ENCODE results near the gene SPATA2L.
"Not testable (repeated sequence)": the region's sequence is repeated elsewhere in the genome, so short reads cannot be mapped to it uniquely, and the experiment has no call there.

The SPATA2L gene

DNA sequence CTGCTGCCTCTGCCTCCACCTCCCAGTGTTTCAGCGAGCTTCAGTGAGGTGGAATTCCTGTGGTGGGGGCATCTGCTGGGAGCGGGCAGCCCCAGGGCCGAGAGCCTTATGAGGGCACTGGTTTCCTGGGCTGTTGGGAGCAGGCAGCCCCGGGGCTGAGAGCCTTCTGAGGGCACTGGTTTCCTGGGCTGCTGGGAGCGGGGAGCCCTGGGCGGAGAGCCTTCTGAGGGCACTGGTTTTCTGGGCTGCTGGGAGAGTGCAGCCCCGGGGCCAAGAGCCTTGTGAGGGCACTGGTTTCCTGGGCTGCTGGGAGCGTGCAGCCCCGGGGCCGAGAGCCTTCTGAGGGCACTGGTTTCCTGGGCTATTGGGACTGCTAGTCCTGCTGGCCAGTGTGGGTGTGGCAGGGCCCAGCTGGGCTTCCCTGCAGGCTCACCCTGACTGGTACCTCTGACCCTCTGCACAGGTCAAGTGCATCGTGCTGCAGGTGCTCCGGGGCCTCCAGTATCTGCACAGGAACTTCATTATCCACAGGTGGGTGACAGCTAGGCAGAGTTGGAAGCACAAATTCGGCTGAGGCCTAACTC lies 9.4 kb downstream of the SPATA2L start:
- H3K27ac ChIP-seq: no peak overlapping the region
- peaks cover 7 to 8% of the 10 kb centered on the region in 2 experiments for H3K4me1 ChIP-seq (ENCODE audit: control insufficient read depth in 1 of 2, insufficient read depth in 1 of 2, low read depth in 1 of 2, low read length in 1 of 2)
- TF ChIP-seq, protein P1, sequence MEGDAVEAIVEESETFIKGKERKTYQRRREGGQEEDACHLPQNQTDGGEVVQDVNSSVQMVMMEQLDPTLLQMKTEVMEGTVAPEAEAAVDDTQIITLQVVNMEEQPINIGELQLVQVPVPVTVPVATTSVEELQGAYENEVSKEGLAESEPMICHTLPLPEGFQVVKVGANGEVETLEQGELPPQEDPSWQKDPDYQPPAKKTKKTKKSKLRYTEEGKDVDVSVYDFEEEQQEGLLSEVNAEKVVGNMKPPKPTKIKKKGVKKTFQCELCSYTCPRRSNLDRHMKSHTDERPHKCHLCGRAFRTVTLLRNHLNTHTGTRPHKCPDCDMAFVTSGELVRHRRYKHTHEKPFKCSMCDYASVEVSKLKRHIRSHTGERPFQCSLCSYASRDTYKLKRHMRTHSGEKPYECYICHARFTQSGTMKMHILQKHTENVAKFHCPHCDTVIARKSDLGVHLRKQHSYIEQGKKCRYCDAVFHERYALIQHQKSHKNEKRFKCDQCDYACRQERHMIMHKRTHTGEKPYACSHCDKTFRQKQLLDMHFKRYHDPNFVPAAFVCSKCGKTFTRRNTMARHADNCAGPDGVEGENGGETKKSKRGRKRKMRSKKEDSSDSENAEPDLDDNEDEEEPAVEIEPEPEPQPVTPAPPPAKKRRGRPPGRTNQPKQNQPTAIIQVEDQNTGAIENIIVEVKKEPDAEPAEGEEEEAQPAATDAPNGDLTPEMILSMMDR (IDR thresholded peaks at IDR 0.05): no peak

DNA sequence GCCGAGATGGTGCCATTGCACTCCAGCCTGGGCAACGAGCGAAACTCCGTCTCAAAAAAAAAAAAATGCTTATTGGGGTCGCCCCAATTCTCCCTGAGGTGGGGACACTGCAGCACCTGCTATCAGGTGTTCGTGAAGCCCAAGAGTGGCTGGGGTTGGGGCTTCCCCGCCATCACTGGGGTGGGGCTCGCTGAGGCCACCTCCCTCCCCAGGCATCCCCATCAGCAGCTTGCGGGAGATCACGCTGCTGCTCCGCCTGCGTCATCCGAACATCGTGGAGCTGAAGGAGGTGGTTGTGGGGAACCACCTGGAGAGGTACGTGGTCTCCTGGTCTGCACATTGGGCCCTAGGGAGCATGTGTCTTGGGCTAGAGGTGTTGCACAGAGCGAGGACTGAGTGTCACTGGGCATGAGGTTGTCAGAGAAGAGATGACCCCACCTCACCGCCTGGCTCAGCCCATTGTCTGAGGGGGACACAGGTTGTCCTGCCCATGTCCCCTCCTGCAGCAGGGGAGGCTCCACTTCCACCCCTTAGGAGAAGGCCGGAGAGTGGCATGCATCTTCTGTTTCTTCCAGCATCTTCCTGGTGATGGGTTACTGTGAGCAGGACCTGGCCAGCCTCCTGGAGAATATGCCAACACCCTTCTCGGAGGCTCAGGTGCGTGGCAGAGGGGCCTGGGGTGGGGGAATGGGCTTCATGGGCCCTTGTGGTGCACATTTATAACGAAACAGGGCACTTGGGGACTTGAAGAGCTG lies 10.1 kb downstream of the SPATA2L start:
- no peak overlapping the region for H3K4me3 ChIP-seq (ENCODE audit: low read depth in 1 of 2, low read length in 1 of 2)
- H3K9me3 ChIP-seq: no peaks in the 10 kb centered on the region
- peaks cover 8 to 10% of the 10 kb centered on the region in 2 experiments for H3K4me1 ChIP-seq (ENCODE audit: control insufficient read depth in 1 of 2, insufficient read depth in 1 of 2, low read depth in 1 of 2, low read length in 1 of 2)
- no peaks in the 10 kb centered on the region for H3K27me3 ChIP-seq
- H3K36me3 ChIP-seq: peaks cover 26% of the 10 kb centered on the region
- no peak overlapping the region for H3K27ac ChIP-seq
- TF ChIP-seq, protein P1 (IDR thresholded peaks at IDR 0.05): no peak

More for the DNA sequence above, 9.4 kb downstream of the SPATA2L start:
- no peaks in the 10 kb centered on the region for H3K27me3 ChIP-seq
- H3K9me3 ChIP-seq: no peaks in the 10 kb centered on the region
- peaks cover 31% of the 10 kb centered on the region for H3K36me3 ChIP-seq
- no peak overlapping the region for H3K4me3 ChIP-seq (ENCODE audit: low read depth in 1 of 2, low read length in 1 of 2)

DNA sequence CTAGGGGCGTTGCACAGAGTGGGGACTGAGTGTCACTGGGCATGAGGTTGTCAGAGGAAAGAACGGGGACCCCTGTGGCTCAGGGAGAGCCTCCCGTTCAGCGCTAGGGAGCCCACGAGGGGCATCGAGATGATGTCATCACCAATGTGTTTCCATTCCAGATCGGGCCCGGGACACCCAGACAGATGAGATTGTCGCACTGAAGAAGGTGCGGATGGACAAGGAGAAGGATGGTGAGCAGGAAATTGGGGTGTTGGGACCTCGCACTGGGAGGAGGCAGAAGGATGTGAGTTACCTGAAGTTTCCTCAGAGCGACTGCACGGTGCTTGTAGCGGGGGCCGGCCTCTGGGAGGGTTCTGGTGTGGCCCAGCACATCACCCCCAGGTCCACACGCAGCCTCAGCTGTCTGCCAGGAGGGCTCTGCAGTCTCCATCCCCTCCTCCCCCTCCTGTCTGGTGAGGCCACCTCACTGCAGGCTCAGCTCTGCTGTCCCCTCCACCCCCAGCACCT lies 11.1 kb downstream of the SPATA2L start:
- peaks cover 26% of the 10 kb centered on the region for H3K36me3 ChIP-seq

DNA sequence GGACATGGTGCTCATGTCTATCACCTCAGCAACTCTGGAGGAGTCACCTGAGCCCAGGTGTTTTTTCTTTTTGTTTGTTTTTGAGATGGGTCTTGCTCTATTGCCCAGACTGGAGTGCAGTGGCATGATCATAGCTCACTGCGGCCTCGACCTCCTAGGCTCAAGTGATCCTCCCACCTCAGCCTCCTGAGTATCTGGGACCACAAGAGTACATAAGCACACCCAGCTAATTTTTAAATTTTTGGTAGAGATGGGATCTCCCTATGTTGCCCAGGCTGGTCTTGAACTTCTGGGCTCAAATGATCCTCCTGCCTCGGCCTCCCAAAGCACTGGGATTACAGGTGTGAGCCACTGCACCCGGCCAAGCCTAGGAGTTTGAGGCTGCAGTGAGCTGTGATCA lies 11.9 kb downstream of the SPATA2L start:
- H3K27me3 ChIP-seq; H3K27ac ChIP-seq; H3K9me3 ChIP-seq; H3K4me3 ChIP-seq (ENCODE audit: low read depth in 1 of 2, low read length in 1 of 2): not testable (repeated sequence)
- Histone ChIP-seq H3K36me3 (peaks cover 26% of the 10 kb centered on the region), H3K4me1 (ENCODE audit: control insufficient read depth in 1 of 2, insufficient read depth in 1 of 2, low read depth in 1 of 2, low read length in 1 of 2) (peaks cover 12% of the 10 kb centered on the region in 2 experiments)

More for the DNA sequence above, 11.1 kb downstream of the SPATA2L start:
- TF ChIP-seq, protein P1 (IDR thresholded peaks at IDR 0.05): no peak
- Histone ChIP-seq H3K9me3 (no peaks in the 10 kb centered on the region), H3K27ac (no peak overlapping the region), H3K4me1 (ENCODE audit: control insufficient read depth in 1 of 2, insufficient read depth in 1 of 2, low read depth in 1 of 2, low read length in 1 of 2) (peaks cover 12% of the 10 kb centered on the region in 2 experiments), H3K4me3 (ENCODE audit: low read depth in 1 of 2, low read length in 1 of 2) (no peak overlapping the region), H3K27me3 (no peaks in the 10 kb centered on the region)

DNA sequence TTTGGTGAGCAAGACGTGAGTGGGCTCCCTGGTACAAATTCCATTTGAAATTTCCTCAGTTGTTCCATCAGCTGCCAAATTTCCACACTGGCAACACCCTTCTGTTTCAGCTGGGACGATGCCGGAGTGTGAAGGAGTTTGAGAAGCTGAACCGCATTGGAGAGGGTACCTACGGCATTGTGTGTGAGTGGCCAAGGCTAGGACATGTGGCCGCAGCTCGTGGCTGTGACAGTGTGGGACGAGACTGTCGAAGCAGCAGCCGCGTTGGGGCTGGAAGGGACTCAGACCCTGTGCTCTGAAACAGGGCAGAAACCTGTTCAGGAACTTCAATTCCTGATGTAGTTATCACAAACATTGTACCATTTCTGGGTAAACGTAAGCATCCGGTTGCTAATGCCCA lies 12.4 kb downstream of the SPATA2L start:
- H3K4me3 ChIP-seq (ENCODE audit: low read depth in 1 of 2, low read length in 1 of 2): no peak overlapping the region
- H3K27ac ChIP-seq: no peak overlapping the region
- H3K36me3 ChIP-seq: peaks cover 22% of the 10 kb centered on the region
- H3K9me3 ChIP-seq: no peaks in the 10 kb centered on the region
- peaks cover 12% of the 10 kb centered on the region in 2 experiments for H3K4me1 ChIP-seq (ENCODE audit: control insufficient read depth in 1 of 2, insufficient read depth in 1 of 2, low read depth in 1 of 2, low read length in 1 of 2)
- H3K27me3 ChIP-seq: no peaks in the 10 kb centered on the region
- TF ChIP-seq, protein P1 (IDR thresholded peaks at IDR 0.05): no peak

DNA sequence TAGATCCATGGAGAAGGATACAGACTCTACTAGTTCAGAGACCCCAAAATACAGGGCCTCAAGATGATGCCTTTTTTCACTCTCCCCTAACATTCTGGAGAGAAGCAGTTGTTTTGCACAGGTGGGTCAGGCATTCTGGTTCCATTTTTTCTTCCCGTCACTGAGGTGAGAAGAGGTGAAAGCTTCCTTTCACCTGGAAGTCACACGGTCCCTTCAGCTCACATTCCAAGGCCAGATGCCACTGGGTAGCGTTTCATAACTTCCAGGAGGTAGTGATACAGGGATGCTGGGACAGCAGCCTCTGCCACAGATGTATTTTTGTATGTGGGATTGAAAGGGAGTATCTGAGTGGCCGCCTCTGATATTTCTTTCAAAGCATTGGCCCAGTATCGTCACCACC lies 13.1 kb downstream of the SPATA2L start:
- TF ChIP-seq, protein P1 (IDR thresholded peaks at IDR 0.05): no peak
- H3K9me3 ChIP-seq: no peaks in the 10 kb centered on the region
- peaks cover 17% of the 10 kb centered on the region for H3K36me3 ChIP-seq
- H3K4me1 ChIP-seq (ENCODE audit: control insufficient read depth in 1 of 2, insufficient read depth in 1 of 2, low read depth in 1 of 2, low read length in 1 of 2): peaks cover 12% of the 10 kb centered on the region in 2 experiments
- no peak overlapping the region for H3K27ac ChIP-seq
- no peaks in the 10 kb centered on the region for H3K27me3 ChIP-seq
- H3K4me3 ChIP-seq (ENCODE audit: low read depth in 1 of 2, low read length in 1 of 2): no peak overlapping the region
